Neural progenitor cell (in vitro differentiated cells): ENCODE measurements around the gene CLCN2. TPM values are rescaled to one million over a fixed set of nuclear protein-coding genes. Genes with fewer than 3 reads are reported as not detected.
A peak's percentile ranks its signal among the peaks of the same experiment; 100 is the strongest.

ENCODE experiments used
- DNase-seq: peaks from one replicate; pipeline ENCODE4 v3.0.0-alpha.2; 2016; ENCODE audit warnings: low spot score
- H2AFZ ChIP-seq: fragments of 200-600 bp; sonication (generic); replicated peaks from 2 replicates; pipeline ENCODE4 v1.6.1; 2016; ENCODE audit warnings: antibody characterized with exemption
- H3F3A ChIP-seq: fragments of 200-600 bp; sonication (generic); 2 replicates; pipeline ENCODE4 v1.6.1; 2016; ENCODE audit warnings: antibody characterized with exemption, low read depth
- H3K27ac ChIP-seq: fragments of 200-600 bp; sonication (generic); 2 replicates; pipeline ENCODE4 v1.5.1; 2016; ENCODE audit warnings: mild to moderate bottlenecking
- H3K27me3 ChIP-seq: fragments of 200-600 bp; sonication (generic); 2 replicates; pipeline ENCODE4 v1.6.1; 2016; ENCODE audit warnings: mild to moderate bottlenecking, moderate library complexity
- H3K36me3 ChIP-seq: fragments of 200-600 bp; sonication (generic); 2 replicates; pipeline ENCODE4 v1.5.1; 2016
- H3K4me1 ChIP-seq: fragments of 200-600 bp; sonication (generic); 2 replicates; pipeline ENCODE4 v1.6.1; 2016; ENCODE audit warnings: mixed run types
- H3K4me2 ChIP-seq: fragments of 200-600 bp; sonication (generic); 2 replicates; pipeline ENCODE4 v1.6.1; 2016
- H3K4me3 ChIP-seq: fragments of 200-600 bp; sonication (generic); 2 replicates; pipeline ENCODE4 v1.5.1; 2016
- H3K79me2 ChIP-seq: fragments of 200-600 bp; sonication (generic); 2 replicates; pipeline ENCODE4 v1.6.1; 2016; ENCODE audit warnings: low read depth
- H3K9ac ChIP-seq: fragments of 200-600 bp; sonication (generic); 2 replicates; pipeline ENCODE4 v1.6.1; 2016
- H3K9me3 ChIP-seq: fragments of 200-600 bp; sonication (generic); 2 replicates; pipeline ENCODE4 v1.5.1; 2016; ENCODE audit warnings: low read depth
- H4K20me1 ChIP-seq: fragments of 200-600 bp; sonication (generic); 2 replicates; pipeline ENCODE4 v1.6.1; 2016; ENCODE audit warnings: low read depth
- H3K27ac Mint-ChIP-seq: 3 replicates; pipeline ENCODE4 v1.8.0; 2021; ENCODE audit warnings: mixed read lengths
- H3K27me3 Mint-ChIP-seq: 2 replicates; pipeline ENCODE4 v1.8.0; 2022; ENCODE audit warnings: low read depth, mild to moderate bottlenecking, inconsistent platforms, moderate library complexity, mixed read lengths; ENCODE audit not compliant: insufficient read depth
- H3K36me3 Mint-ChIP-seq: 3 replicates; pipeline ENCODE4 v1.8.0; 2021; ENCODE audit warnings: mixed read lengths
- H3K4me1 Mint-ChIP-seq: 3 replicates; pipeline ENCODE4 v1.8.0; 2021; ENCODE audit warnings: mixed read lengths
- H3K4me3 Mint-ChIP-seq: 3 replicates; pipeline ENCODE4 v1.8.0; 2021; ENCODE audit warnings: mild to moderate bottlenecking, moderate library complexity, mixed read lengths
- H3K9me3 Mint-ChIP-seq: 3 replicates; pipeline ENCODE4 v1.8.0; 2020; ENCODE audit warnings: mixed read lengths
- EZH2 ChIP-seq: fragments of 200-600 bp; sonication (generic); IDR thresholded peaks from 2 replicates; pipeline ENCODE4 v1.6.1; 2017; ENCODE audit warnings: antibody characterized with exemption, mild to moderate bottlenecking, moderate library complexity
- EZH2phosphoT487 ChIP-seq: fragments of 200-600 bp; sonication (generic); IDR thresholded peaks from 2 replicates; pipeline ENCODE4 v1.6.1; 2017; ENCODE audit warnings: antibody characterized with exemption
- total RNA-seq: library from RNA; depleted of rRNA; stranded (reverse); fragments of >200 nt; gene quantifications from 2 replicates; pipeline ENCODE4 v1.2.3, GENCODE V29; 2015; ENCODE audit warnings: low replicate concordance
- TF ChIP-seq, protein P1 (sequence below): fragments of 200-600 bp; sonication (generic); IDR thresholded peaks from 2 replicates; pipeline ENCODE4 v1.5.1; 2017; ENCODE audit warnings: antibody characterized with exemption, mild to moderate bottlenecking

Gene CLCN2
- total RNA-seq = 16.5 and 38.2 TPM in 2 replicates

GRCh38 chr3:184361532-184361931 lies at the start of gene CLCN2, which contains the start of gene POLR2H:
Gene CLCN2, minus strand, starts transcription at chr3:184361605. Its CDS starts 126 bp downstream, at chr3:184361479.
Gene POLR2H, plus strand, starts transcription at chr3:184361710. Its CDS starts 1,783 bp downstream, at chr3:184363493.
- H3K27ac ChIP-seq = peak within 1 kb of the TSS; percentile 100
- H3K27ac Mint-ChIP-seq = peak within 1 kb of the TSS; percentile 97
- peak; percentile 93 for DNase-seq

DNA sequence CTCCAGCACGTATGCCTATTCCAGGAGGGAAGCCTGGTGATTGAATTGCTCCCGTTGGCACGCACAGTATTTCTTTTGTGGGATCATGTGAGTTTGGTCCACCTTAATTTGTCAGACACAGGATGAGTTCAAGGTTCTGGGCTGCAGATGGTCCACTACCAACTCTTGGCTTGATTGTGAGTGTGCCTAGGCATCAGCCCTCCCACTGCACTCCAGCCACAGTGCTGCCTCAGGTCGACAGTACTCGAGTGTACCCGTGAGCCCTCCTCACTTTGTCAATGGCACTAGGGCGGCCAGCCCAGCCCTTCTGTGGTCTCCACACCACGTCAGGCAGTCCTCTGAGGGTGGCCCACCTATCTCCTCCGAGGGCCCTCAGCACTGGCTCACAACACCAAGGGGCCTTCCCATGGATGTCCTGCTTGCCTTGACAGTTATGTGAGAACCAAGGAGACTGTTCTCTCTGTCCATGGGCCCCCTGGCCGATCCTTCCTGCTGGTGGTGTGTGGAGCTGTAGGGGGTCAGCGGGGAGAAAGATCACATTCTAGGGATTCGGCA lies 48.6 kb upstream of the CLCN2 start:
- no peak overlapping the region for H3K27ac ChIP-seq
- no peak overlapping the region for H3K27ac Mint-ChIP-seq
- TF ChIP-seq EZH2phosphoT487 (no peak), EZH2 (no peak)
- TF ChIP-seq, protein P1, sequence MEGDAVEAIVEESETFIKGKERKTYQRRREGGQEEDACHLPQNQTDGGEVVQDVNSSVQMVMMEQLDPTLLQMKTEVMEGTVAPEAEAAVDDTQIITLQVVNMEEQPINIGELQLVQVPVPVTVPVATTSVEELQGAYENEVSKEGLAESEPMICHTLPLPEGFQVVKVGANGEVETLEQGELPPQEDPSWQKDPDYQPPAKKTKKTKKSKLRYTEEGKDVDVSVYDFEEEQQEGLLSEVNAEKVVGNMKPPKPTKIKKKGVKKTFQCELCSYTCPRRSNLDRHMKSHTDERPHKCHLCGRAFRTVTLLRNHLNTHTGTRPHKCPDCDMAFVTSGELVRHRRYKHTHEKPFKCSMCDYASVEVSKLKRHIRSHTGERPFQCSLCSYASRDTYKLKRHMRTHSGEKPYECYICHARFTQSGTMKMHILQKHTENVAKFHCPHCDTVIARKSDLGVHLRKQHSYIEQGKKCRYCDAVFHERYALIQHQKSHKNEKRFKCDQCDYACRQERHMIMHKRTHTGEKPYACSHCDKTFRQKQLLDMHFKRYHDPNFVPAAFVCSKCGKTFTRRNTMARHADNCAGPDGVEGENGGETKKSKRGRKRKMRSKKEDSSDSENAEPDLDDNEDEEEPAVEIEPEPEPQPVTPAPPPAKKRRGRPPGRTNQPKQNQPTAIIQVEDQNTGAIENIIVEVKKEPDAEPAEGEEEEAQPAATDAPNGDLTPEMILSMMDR = no peak

More at GRCh38 chr3:184361532-184361931, at the start of gene CLCN2, which contains the start of gene POLR2H:
- no peaks in the 10 kb centered on the region for H3K27me3 ChIP-seq
- H3K4me1 ChIP-seq = peaks cover 23% of the 10 kb centered on the region
- no peak for TF ChIP-seq EZH2
- TF ChIP-seq EZH2phosphoT487 = no peak
- TF ChIP-seq, protein P1 = no peak
- H3K36me3 Mint-ChIP-seq = peaks cover 16% of the 10 kb centered on the region
- peaks cover 37% of the 10 kb centered on the region for H3F3A ChIP-seq
- peaks cover 33% of the 10 kb centered on the region for H3K4me1 Mint-ChIP-seq
- peak within 1 kb of the TSS; percentile 84 for H3K4me2 ChIP-seq
- peak within 1 kb of the TSS; percentile 87 for H3K9ac ChIP-seq
- peak within 1 kb of the TSS; percentile 98 for H3K4me3 Mint-ChIP-seq
- H4K20me1 ChIP-seq = peaks cover 4% of the 10 kb centered on the region
- H3K4me3 ChIP-seq = peak within 1 kb of the TSS; percentile 86
- no peaks in the 10 kb centered on the region for H3K9me3 Mint-ChIP-seq
- H3K9me3 ChIP-seq = no peaks in the 10 kb centered on the region
- peaks cover 7% of the 10 kb centered on the region for H3K36me3 ChIP-seq
- peaks cover 15% of the 10 kb centered on the region for H3K27me3 Mint-ChIP-seq
- H2AFZ ChIP-seq = peak within 1 kb of the TSS; percentile 32
- peaks cover 61% of the 10 kb centered on the region for H3K79me2 ChIP-seq

GRCh38 chr3:184409331-184409926 lies 48.0 kb upstream of the CLCN2 start:
- H3K36me3 ChIP-seq = no peaks in the 10 kb centered on the region
- no peaks in the 10 kb centered on the region for H3K79me2 ChIP-seq
- H3K27ac Mint-ChIP-seq = no peak overlapping the region
- peaks cover 4% of the 10 kb centered on the region for H3K27me3 Mint-ChIP-seq
- no peak overlapping the region for H3K27ac ChIP-seq
- no peaks in the 10 kb centered on the region for H3K36me3 Mint-ChIP-seq
- H3K4me2 ChIP-seq = no peak overlapping the region
- H2AFZ ChIP-seq = no peak overlapping the region
- H3K9me3 ChIP-seq = no peaks in the 10 kb centered on the region
- H3K9ac ChIP-seq = no peak overlapping the region
- H3K27me3 ChIP-seq = no peaks in the 10 kb centered on the region
- H3F3A ChIP-seq = no peaks in the 10 kb centered on the region
- H3K4me3 ChIP-seq = no peak overlapping the region
- peaks cover under 1% of the 10 kb centered on the region for H3K4me1 Mint-ChIP-seq
- H4K20me1 ChIP-seq = no peaks in the 10 kb centered on the region
- H3K9me3 Mint-ChIP-seq = no peaks in the 10 kb centered on the region
- no peak for DNase-seq
- TF ChIP-seq, protein P1 = no peak
- no peak for TF ChIP-seq EZH2
- no peak for TF ChIP-seq EZH2phosphoT487
- no peak overlapping the region for H3K4me3 Mint-ChIP-seq
- no peaks in the 10 kb centered on the region for H3K4me1 ChIP-seq

More for the DNA sequence above, 48.6 kb upstream of the CLCN2 start:
- H3K9ac ChIP-seq = no peak overlapping the region
- no peak overlapping the region for H3K4me3 Mint-ChIP-seq
- H3K9me3 Mint-ChIP-seq = no peaks in the 10 kb centered on the region
- H3K36me3 Mint-ChIP-seq = no peaks in the 10 kb centered on the region
- H3K27me3 Mint-ChIP-seq = peaks cover 4% of the 10 kb centered on the region
- H3K27me3 ChIP-seq = no peaks in the 10 kb centered on the region
- no peaks in the 10 kb centered on the region for H3K79me2 ChIP-seq
- no peaks in the 10 kb centered on the region for H3K9me3 ChIP-seq
- no peaks in the 10 kb centered on the region for H3K4me1 ChIP-seq
- DNase-seq = no peak
- H3K4me2 ChIP-seq = no peak overlapping the region
- H3K36me3 ChIP-seq = no peaks in the 10 kb centered on the region
- H2AFZ ChIP-seq = no peak overlapping the region
- H4K20me1 ChIP-seq = no peaks in the 10 kb centered on the region
- H3F3A ChIP-seq = no peaks in the 10 kb centered on the region
- no peaks in the 10 kb centered on the region for H3K4me1 Mint-ChIP-seq
- H3K4me3 ChIP-seq = no peak overlapping the region
